Measurements from ENCODE around the gene PTPRK.

DNA sequence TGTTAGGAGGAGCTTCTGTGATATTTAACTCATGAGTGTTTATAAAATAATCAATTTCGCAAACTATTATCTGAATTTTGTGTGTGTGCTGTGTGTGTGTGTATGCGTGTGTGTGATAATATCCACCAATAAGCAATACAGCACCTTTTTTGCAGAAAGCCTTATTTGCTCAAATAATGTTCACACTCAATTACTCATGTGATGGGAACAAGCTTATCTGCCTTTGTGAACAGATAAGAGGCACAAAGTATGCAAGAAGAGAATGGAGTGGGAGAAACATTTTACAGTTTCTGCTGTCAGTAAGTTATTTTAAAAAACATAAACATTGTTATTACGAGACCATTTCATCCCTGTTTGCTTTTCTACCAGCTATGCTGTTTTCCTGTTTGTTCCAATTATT lies 36.7 kb upstream of the PTPRK start:
- no peak for TF ChIP-seq EZH2phosphoT487 (IDR thresholded peaks at IDR 0.05; ENCODE audit: borderline replicate concordance, low read depth, low read length)
- TF ChIP-seq, protein P1, sequence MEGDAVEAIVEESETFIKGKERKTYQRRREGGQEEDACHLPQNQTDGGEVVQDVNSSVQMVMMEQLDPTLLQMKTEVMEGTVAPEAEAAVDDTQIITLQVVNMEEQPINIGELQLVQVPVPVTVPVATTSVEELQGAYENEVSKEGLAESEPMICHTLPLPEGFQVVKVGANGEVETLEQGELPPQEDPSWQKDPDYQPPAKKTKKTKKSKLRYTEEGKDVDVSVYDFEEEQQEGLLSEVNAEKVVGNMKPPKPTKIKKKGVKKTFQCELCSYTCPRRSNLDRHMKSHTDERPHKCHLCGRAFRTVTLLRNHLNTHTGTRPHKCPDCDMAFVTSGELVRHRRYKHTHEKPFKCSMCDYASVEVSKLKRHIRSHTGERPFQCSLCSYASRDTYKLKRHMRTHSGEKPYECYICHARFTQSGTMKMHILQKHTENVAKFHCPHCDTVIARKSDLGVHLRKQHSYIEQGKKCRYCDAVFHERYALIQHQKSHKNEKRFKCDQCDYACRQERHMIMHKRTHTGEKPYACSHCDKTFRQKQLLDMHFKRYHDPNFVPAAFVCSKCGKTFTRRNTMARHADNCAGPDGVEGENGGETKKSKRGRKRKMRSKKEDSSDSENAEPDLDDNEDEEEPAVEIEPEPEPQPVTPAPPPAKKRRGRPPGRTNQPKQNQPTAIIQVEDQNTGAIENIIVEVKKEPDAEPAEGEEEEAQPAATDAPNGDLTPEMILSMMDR (conservative IDR thresholded peaks at IDR 0.05; ENCODE audit: low read length) = no peak
